H1 (cell line): ENCODE data around the gene PDZRN4. TPM values are rescaled to one million over a fixed set of nuclear protein-coding genes. Genes with fewer than 3 reads are reported as not detected.
A peak's percentile ranks its signal among the peaks of the same experiment; 100 is the strongest.

ENCODE experiments used
- CTCF ChIA-PET: fragments of 300-600 bp; sonication (Branson Sonifier 250); formaldehyde crosslinking; loops from one replicate; lab custom pipeline; 2021; ENCODE audit not compliant: partially characterized antibody; lab: Charles Lee
- POLR2A ChIA-PET: fragments of 300-600 bp; sonication (Branson Sonifier 250); formaldehyde crosslinking; loops from one replicate; lab custom pipeline; 2021; ENCODE audit warnings: inconsistent platforms; ENCODE audit not compliant: partially characterized antibody; lab: Charles Lee
- DNase-seq, 2 experiments: peaks; one replicate each; pipeline versions ENCODE4 v3.0.0 to v3.0.0-alpha.2; 2010 to 2022; ENCODE audit warnings: low spot score in 2 of 2, low read depth in 1 of 2, mixed read lengths in 1 of 2
- FAIRE-seq: peaks from 2 replicates; lab custom pipeline; 2011; peaks lifted over from hg19 to GRCh38; lab: Jason Lieb, UNC
- H2AFZ ChIP-seq: 2 replicates; pipeline ENCODE4 v1.8.1; 2012; ENCODE audit warnings: low read length, inconsistent platforms
- H2AK5ac ChIP-seq: 2 replicates; pipeline ENCODE4 v1.6.1; 2013; ENCODE audit warnings: low read depth, low read length
- H2BK120ac ChIP-seq: replicated peaks from 2 replicates; pipeline ENCODE3; 2013; ENCODE audit warnings: low read depth, low read length, inconsistent platforms
- H2BK12ac ChIP-seq: 2 replicates; pipeline ENCODE4 v1.6.1; 2013; ENCODE audit warnings: low read depth, low read length
- H2BK15ac ChIP-seq: 2 replicates; pipeline ENCODE4 v1.6.1; 2013; ENCODE audit warnings: low read length
- H2BK20ac ChIP-seq: 2 replicates; pipeline ENCODE4 v1.6.1; 2013; ENCODE audit warnings: low read length
- H2BK5ac ChIP-seq: 2 replicates; pipeline ENCODE4 v1.6.1; 2013; ENCODE audit warnings: low read depth, low read length
- H3K14ac ChIP-seq: 2 replicates; pipeline ENCODE4 v1.6.1; 2013; ENCODE audit warnings: inconsistent platforms; ENCODE audit not compliant: insufficient read length
- H3K18ac ChIP-seq: 2 replicates; pipeline ENCODE4 v1.6.1; 2013; ENCODE audit warnings: low read length; ENCODE audit errors: extremely low read depth
- H3K23ac ChIP-seq: 2 replicates; pipeline ENCODE4 v1.6.1; 2013; ENCODE audit warnings: inconsistent platforms; ENCODE audit not compliant: insufficient read length
- H3K23me2 ChIP-seq: 2 replicates; pipeline ENCODE4 v1.6.1; 2013; ENCODE audit warnings: low read depth, low read length
- H3K27ac ChIP-seq: 2 replicates; pipeline ENCODE4 v1.6.1; 2011; ENCODE audit warnings: low read depth, low read length, inconsistent platforms
- H3K27me3 ChIP-seq, 4 experiments: replicated peaks in 1 of 4; 1 replicate in 1 of 4; 2 replicates in 3 of 4; pipeline versions ENCODE4 v1.6.1 to v1.8.1; 2011 to 2013; ENCODE audit warnings: low read length in 3 of 4, mild to moderate bottlenecking in 3 of 4, inconsistent platforms in 2 of 4, mixed read lengths in 2 of 4, moderate library complexity in 1 of 4; ENCODE audit not compliant: control insufficient read depth in 3 of 4, insufficient read depth in 3 of 4; ENCODE audit errors: extremely low read depth in 1 of 4
- H3K36me3 ChIP-seq, 4 experiments: 2 replicates each; pipeline versions ENCODE4 v1.6.1 to v1.8.1; 2011 to 2013; ENCODE audit warnings: mild to moderate bottlenecking in 4 of 4, low read length in 3 of 4, moderate library complexity in 2 of 4, control low read depth in 1 of 4, inconsistent platforms in 1 of 4; ENCODE audit not compliant: insufficient read depth in 4 of 4, control insufficient read depth in 2 of 4
- H3K4ac ChIP-seq: replicated peaks from 2 replicates; pipeline ENCODE3; 2013; ENCODE audit warnings: low read length, low read depth, mixed read lengths, inconsistent platforms; ENCODE audit not compliant: insufficient read length
- H3K4me1 ChIP-seq, 4 experiments: replicated peaks in 1 of 4; 1 replicate in 1 of 4; 2 replicates in 3 of 4; pipeline versions ENCODE4 v1.6.1 to v1.8.1; 2011 to 2013; ENCODE audit warnings: low read length in 3 of 4, inconsistent platforms in 2 of 4, mixed read lengths in 1 of 4; ENCODE audit not compliant: insufficient read depth in 4 of 4, control insufficient read depth in 3 of 4
- H3K4me2 ChIP-seq, 2 experiments: 2 replicates each; pipeline versions ENCODE4 v1.6.1 to v1.8.1; 2011 to 2013; ENCODE audit warnings: low read depth in 2 of 2, low read length in 2 of 2, control low read depth in 1 of 2, inconsistent platforms in 1 of 2, mild to moderate bottlenecking in 1 of 2; ENCODE audit not compliant: insufficient read depth in 1 of 2
- H3K4me3 ChIP-seq, 4 experiments: fragments of 200-600, 300-600 bp in 1 of 4; sonication (generic), shearing (Covaris generic), sonication (Bioruptor Twin) in 1 of 4; 2 replicates each; pipeline versions ENCODE4 v1.5.1 to v1.8.1; 2011 to 2016; ENCODE audit warnings: low read length in 4 of 4, low read depth in 3 of 4, control low read depth in 2 of 4, inconsistent platforms in 2 of 4, mild to moderate bottlenecking in 2 of 4, mixed read lengths in 1 of 4, moderate library complexity in 1 of 4; ENCODE audit not compliant: insufficient read depth in 2 of 4; ENCODE audit errors: extremely low read depth in 1 of 4
- H3K56ac ChIP-seq: replicated peaks from 2 replicates; pipeline ENCODE3; 2013; ENCODE audit warnings: low read depth, mild to moderate bottlenecking, mixed read lengths, low read length, inconsistent platforms; ENCODE audit not compliant: insufficient read length
- H3K79me1 ChIP-seq: 2 replicates; pipeline ENCODE4 v1.6.1; 2013; ENCODE audit warnings: low read depth, low read length, control low read depth
- H3K79me2 ChIP-seq, 2 experiments: 2 replicates each; pipeline versions ENCODE4 v1.6.1 to v1.8.1; 2012 to 2013; ENCODE audit warnings: low read length in 2 of 2, mild to moderate bottlenecking in 2 of 2, inconsistent platforms in 1 of 2; ENCODE audit not compliant: insufficient read depth in 2 of 2, control insufficient read depth in 1 of 2
- H3K9ac ChIP-seq, 4 experiments: replicated peaks in 1 of 4; 1 replicate in 1 of 4; 2 replicates in 3 of 4; pipeline versions ENCODE4 v1.6.1 to v1.8.1; 2011 to 2013; ENCODE audit warnings: low read depth in 3 of 4, low read length in 3 of 4, control low read depth in 2 of 4, mild to moderate bottlenecking in 2 of 4, moderate library complexity in 2 of 4, inconsistent platforms in 1 of 4; ENCODE audit errors: extremely low read depth in 1 of 4
- H3K9me3 ChIP-seq, 2 experiments: 2 replicates each; pipeline versions ENCODE4 v1.6.1 to v1.8.1; 2012 to 2013; ENCODE audit warnings: mild to moderate bottlenecking in 2 of 2, moderate library complexity in 2 of 2, control low read depth in 1 of 2, inconsistent platforms in 1 of 2, low read depth in 1 of 2, low read length in 1 of 2, mixed read lengths in 1 of 2; ENCODE audit not compliant: insufficient read depth in 2 of 2
- H4K20me1 ChIP-seq, 2 experiments: replicated peaks in 1 of 2; 2 replicates each; pipeline versions ENCODE3 to v1.8.1; 2011 to 2013; ENCODE audit warnings: inconsistent platforms in 2 of 2, low read length in 2 of 2, mild to moderate bottlenecking in 1 of 2; ENCODE audit not compliant: insufficient read depth in 2 of 2, control insufficient read depth in 1 of 2
- H4K5ac ChIP-seq: 2 replicates; pipeline ENCODE4 v1.6.1; 2013; ENCODE audit warnings: low read length, low read depth, mixed read lengths, inconsistent platforms; ENCODE audit not compliant: insufficient read length
- H4K8ac ChIP-seq: 2 replicates; pipeline ENCODE4 v1.8.0; 2013; ENCODE audit warnings: mild to moderate bottlenecking, moderate library complexity, low read length, inconsistent platforms; ENCODE audit not compliant: insufficient read depth; ENCODE audit errors: extremely low read depth
- H4K91ac ChIP-seq: replicated peaks from 2 replicates; pipeline ENCODE3; 2013; ENCODE audit warnings: low read length, mixed read lengths, inconsistent platforms; ENCODE audit not compliant: insufficient read length
- ASH2L ChIP-seq: fragments of 200-600, 300-600 bp; sonication (generic); IDR thresholded peaks from one replicate; pipeline ENCODE4 v1.7.1; 2017; ENCODE audit warnings: low read length
- CBX8 ChIP-seq: fragments of 300-800, 300-1000 bp; sonication (generic); IDR thresholded peaks from 2 replicates; pipeline ENCODE4 v1.7.1; 2016; ENCODE audit warnings: low read depth, low read length, borderline replicate concordance
- CTCF ChIP-seq, 3 experiments: IDR thresholded peaks; 1 replicate in 2 of 3; 2 replicates in 1 of 3; pipeline versions ENCODE4 v1.5.1 to v1.6.1; 2011; ENCODE audit warnings: low read length in 3 of 3, mild to moderate bottlenecking in 3 of 3, inconsistent platforms in 2 of 3, low read depth in 1 of 3, moderate library complexity in 1 of 3; ENCODE audit not compliant: insufficient read depth in 1 of 3; ENCODE audit errors: control extremely low read depth in 1 of 3
- E2F6 ChIP-seq: IDR thresholded peaks from 2 replicates; pipeline ENCODE4 v1.6.1; 2012; ENCODE audit warnings: inconsistent platforms
- NRF1 ChIP-seq: IDR thresholded peaks from 2 replicates; pipeline ENCODE4 v1.6.1; 2011; ENCODE audit warnings: mild to moderate bottlenecking, low read depth, low read length, improper control_type of control experiment
- RAD21 ChIP-seq, 2 experiments: IDR thresholded peaks in 1 of 2; conservative IDR thresholded peaks in 1 of 2; 2 replicates each; pipeline ENCODE4 v1.6.1; 2011; ENCODE audit warnings: low read depth in 2 of 2, low read length in 2 of 2, improper control_type of control experiment in 1 of 2, inconsistent platforms in 1 of 2, mild to moderate bottlenecking in 1 of 2, moderate library complexity in 1 of 2
- SP4 ChIP-seq: IDR thresholded peaks from 2 replicates; pipeline ENCODE4 v1.6.1; 2012; ENCODE audit warnings: low read length, inconsistent platforms
- TAF1 ChIP-seq: IDR thresholded peaks from 2 replicates; pipeline ENCODE4 v1.6.1; 2011; ENCODE audit warnings: mild to moderate bottlenecking, low read depth, low read length
- WGBS, 2 experiments: shearing (Covaris generic) in 1 of 2; methylation state at CpG; one replicate each; pipeline versions ENCODE4 v1.1.6 to v1.1.7; 2013 to 2015; ENCODE audit warnings: low lambda C conversion rate in 2 of 2, mixed read lengths in 2 of 2, inconsistent platforms in 1 of 2, low coverage in 1 of 2, missing lambda C conversion rate in 1 of 2; ENCODE audit not compliant: insufficient replicate concordance in 2 of 2, insufficient coverage in 1 of 2, insufficient read length in 1 of 2; ENCODE audit errors: extremely low coverage in 1 of 2, missing lambda C conversion rate in 1 of 2; 5-methylcytosine and 5-hydroxymethylcytosine counted together
- polyA plus RNA-seq, 7 experiments: library from polyadenylated mRNA; depleted of rRNA in 3 of 7; stranded (reverse) in 5 of 7; unstranded in 2 of 7; fragments of >200 nt in 5 of 7; fragments of 200-250 nt in 2 of 7; gene quantifications; 1 replicate in 5 of 7; 2 replicates in 1 of 7; 4 replicates in 1 of 7; pipeline versions ENCODE4 v1.2.1 to v1.2.3, GENCODE V29; 2011 to 2013; ENCODE audit warnings: missing spikeins in 2 of 7, mixed read lengths in 2 of 7
- total RNA-seq: library from RNA; stranded (reverse); fragmentation: NEBNext Ultra II Directional; extraction: Animal tissue kit (Norgen Biotek cat#: 25700); gene quantifications from 2 replicates; pipeline ENCODE4 v1.2.1, GENCODE V29; 2021

PDZRN4 gene
- total and polyA plus RNA-seq, 2 of the 8 experiments (the other 6 are each of a cell fraction or from before 2014, with no cell fraction given): not detected

GRCh38 chr12:41277100-41277945, 89.2 kb downstream of the PDZRN4 start:
- POLR2A ChIA-PET: interaction anchor here (1.1 kb wide), 1 partner anchor 386 kb away, joined by 3 read pairs; no protein-coding TSS in a partner anchor
- DNase-seq: no peak
- Histone ChIP-seq H3K36me3 (no peaks in the 10 kb centered on the region), H2AK5ac (no peak overlapping the region), H2BK15ac (no peak overlapping the region), H3K4ac (no peak overlapping the region), H3K9me3 (no peaks in the 10 kb centered on the region), H3K79me2 (no peaks in the 10 kb centered on the region), H2BK5ac (no peak overlapping the region), H3K23me2 (no peaks in the 10 kb centered on the region), H4K5ac (no peak overlapping the region), H3K4me1 (no peaks in the 10 kb centered on the region), H3K23ac (no peak overlapping the region), H3K14ac (no peak overlapping the region), H2BK12ac (peak overlapping the region; percentile 44; the same call in 1 of the 2 replicates), H4K91ac (peak overlapping the region; percentile 6), H3K79me1 (no peaks in the 10 kb centered on the region), H4K20me1 (no peaks in the 10 kb centered on the region), H2AFZ (no peak overlapping the region), H4K8ac (no peak overlapping the region), H3K18ac (no peak overlapping the region), H3K4me3 (no peak overlapping the region), H3K27me3 (no peaks in the 10 kb centered on the region), H2BK20ac (no peak overlapping the region), H3K27ac (no peak overlapping the region), H3K4me2 (no peak overlapping the region), H3K56ac (no peak overlapping the region), H2BK120ac (peak overlapping the region; percentile 13), H3K9ac (no peak overlapping the region)
- WGBS, 2 experiments: 75% methylated on average over 15 of the region's 15 CpGs; no CpG with 5 or more reads in 1 of the 2 experiments
- FAIRE-seq: peak; percentile 89
- CTCF ChIA-PET: interaction anchor here (0.6 to 5.2 kb wide), 35 partner anchors 9 to 1314 kb away, joined by 3 to 32 read pairs (median 3); no protein-coding TSS in a partner anchor
- TF ChIP-seq CTCF (IDR thresholded peaks at IDR 0.05; ENCODE audit: control extremely low read depth in 1 of 3, insufficient read depth in 1 of 3, low read depth in 1 of 3, low read length in 3 of 3) (peak in 2 of 3 experiments; percentile 60 to 64; a peak in 3 of 4 replicates), E2F6 (no peak), CBX8 (no peak), NRF1 (no peak), RAD21 (IDR thresholded peaks at IDR 0.05 in 1 of 2, conservative IDR thresholded peaks at IDR 0.05 in 1 of 2; ENCODE audit: low read depth in 2 of 2, low read length in 2 of 2) (peak; percentile 89 to 90), SP4 (no peak), ASH2L (no peak), TAF1 (no peak)
